IPS-NIHi7 (cell line): ENCODE results near the gene C1orf167.

ENCODE experiments used
- DNase-seq: peaks from one replicate; pipeline ENCODE4 v3.0.0; 2012; ENCODE audit warnings: mixed read lengths; ENCODE audit errors: extremely low spot score

The C1orf167 gene

DNA sequence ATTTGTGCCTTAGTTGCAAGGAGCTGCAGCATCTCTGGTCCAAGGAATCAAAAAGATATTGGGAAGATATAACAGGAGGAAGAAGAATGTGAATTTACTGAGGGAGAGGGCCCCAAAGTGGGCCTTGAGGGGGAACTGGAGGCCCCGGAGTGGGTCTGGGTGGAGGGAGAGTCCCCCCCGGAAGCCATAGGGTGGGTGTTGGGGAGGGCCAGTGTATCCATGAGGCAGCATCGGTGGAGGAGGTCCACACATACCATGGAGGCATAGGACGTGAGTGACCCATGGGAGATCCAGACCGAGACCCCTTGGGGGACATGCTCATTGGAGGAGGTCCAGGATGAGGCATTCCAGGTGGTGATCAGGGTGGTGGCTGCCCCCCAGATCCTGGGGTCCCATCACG, 708 bp upstream of the C1orf167 start:
- DNase-seq, result no peak

GRCh38 chr1:11764115-11764514, 2.1 kb downstream of the C1orf167 start:
- DNase-seq, result no peak

DNA sequence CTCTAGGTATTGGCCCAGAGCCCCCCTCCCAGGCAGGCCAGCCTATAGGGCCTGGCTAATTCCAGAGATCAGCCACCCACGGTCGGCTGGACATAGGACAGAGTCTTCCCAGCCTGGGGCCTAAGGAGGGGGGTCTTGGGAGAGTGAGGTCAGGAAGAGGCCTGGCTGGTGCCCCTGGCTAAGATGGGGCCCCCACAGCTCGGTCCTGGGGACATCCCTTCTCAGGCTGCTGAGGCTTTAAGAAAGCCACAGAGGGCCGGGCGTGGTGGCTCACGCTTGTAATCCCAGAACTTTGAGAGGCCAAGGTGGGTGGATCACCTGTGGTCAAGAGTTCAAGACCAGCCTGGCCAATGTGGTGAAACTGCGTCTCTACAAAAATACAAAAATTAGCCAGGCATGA, 2.5 kb downstream of the C1orf167 start:
- no peak for DNase-seq

- no peak for DNase-seq
Measured at GRCh38 chr1:11765661-11766428, 3.9 kb downstream of the C1orf167 start.

DNA sequence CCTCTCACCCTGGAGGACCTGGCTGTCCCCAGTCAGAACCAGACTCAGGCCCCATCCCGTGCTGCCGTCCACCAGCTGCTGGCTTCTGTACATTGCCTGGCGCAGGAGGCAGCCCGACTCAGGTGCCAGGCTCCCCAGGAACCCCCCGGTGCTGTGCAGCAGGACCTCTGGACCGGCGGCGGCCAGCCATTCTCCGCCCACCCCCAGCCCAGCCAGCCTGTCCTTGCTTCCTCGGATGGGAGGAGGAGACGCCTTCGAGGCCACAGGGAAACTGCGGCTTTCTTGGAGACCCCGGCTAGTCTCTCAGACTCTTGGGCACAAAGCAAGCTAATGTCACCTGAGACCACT, 4.4 kb downstream of the C1orf167 start:
- no peak for DNase-seq

GRCh38 chr1:11767922-11768704, 6.1 kb downstream of the C1orf167 start:
- no peak for DNase-seq

- DNase-seq, result no peak
Measured at GRCh38 chr1:11768821-11769220, 6.8 kb downstream of the C1orf167 start.

DNA sequence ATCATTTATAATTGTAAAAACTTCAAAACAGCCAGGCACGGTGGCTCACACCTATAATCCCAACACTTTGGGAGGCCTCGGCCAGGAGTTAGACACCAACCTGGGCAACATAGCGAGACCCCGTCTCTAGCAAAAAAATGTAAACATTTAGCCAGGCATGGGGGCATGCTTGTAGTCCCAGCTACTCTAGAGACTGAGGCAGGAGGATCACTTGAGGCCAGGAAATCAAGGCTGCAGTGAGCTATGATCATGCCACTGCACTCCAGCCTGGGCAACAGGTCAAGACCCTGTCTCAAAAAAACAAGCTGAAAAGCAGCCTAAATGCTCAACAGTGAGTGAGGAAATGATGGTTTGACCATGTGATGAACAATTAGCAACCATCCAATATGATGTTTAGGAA, 7.3 kb downstream of the C1orf167 start:
- DNase-seq, result no peak

DNA sequence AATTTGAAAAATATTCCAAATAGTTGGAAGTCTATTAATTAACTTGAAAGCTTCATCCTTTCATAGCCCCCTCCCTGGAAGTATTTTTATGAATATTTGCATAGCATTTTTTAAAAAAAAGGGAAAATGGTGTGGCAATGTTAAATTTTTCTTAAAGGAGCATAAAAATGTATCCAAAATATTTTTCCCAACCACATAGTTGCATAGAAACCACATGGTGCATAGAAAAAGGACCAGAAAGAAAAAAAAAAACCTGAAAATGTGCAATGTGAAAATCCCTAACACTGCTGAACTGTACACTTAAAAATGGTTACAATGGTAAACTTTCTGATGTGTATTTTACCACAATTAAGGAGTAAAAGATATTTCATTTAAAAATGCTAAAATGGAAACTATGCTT, 8.0 kb downstream of the C1orf167 start:
- no peak for DNase-seq

GRCh38 chr1:11771481-11772043, 9.6 kb downstream of the C1orf167 start:
- DNase-seq, result no peak

DNA sequence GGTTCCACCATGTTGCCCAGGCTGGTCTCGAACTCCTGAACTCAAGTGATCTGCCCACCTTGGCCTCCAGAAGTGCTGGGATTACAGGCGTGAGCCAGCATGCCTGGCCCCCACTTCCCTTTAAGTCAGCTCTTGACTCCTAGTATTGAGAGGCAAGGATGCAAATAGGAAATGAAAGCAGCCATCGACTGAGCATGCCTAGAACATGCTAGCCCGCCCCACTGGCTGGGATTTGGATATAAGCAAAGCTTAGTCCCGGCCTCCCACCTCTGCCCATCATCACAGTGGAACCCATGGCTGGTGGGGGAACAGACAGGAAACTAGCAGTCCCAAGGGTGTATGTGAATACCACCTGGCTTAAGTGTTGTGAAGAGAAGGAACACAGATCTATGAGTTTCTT, 10.5 kb downstream of the C1orf167 start:
- no peak for DNase-seq

DNA sequence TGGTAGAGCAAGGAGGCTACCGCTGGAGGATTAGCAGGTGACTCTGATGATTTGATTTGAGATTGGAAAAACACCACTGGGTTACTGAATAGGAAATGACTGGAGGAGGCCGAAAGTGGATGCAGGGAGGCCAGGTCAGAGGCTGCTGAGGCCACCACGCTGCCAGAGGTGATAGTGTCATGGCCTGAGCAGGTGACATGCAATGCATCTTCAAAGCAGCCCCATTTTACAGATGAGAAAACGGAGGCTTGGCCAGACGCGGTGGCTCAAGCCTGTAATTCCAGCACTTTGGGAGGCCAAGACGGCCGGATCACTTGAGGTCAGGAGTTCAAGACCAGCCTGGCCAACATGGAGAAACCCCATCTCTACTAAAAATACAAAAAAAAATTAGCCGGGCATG, 12.8 kb downstream of the C1orf167 start:
- DNase-seq, result no peak

GRCh38 chr1:11777658-11778322, 15.8 kb downstream of the C1orf167 start:
- DNase-seq, result no peak

DNA sequence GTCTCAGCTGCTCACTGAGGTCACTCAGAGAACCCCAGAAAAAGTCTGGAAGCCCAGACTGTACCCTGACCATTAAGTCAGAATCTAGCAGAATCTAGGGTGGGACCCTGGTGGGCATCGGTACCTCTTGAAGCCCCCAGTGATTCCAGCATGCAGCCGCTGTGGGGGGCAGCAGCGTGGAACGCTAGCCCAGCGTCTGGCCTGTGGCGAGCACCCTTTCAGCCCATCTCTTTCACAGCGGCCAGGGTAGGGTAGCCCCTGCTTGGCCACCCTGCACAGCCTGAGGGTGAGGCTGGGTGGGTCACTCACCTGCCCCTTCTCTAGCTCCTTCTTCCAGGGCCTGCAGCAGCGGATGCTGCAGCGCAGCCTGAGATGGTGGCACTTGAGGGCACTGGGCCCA, 16.3 kb downstream of the C1orf167 start:
- no peak for DNase-seq

DNA sequence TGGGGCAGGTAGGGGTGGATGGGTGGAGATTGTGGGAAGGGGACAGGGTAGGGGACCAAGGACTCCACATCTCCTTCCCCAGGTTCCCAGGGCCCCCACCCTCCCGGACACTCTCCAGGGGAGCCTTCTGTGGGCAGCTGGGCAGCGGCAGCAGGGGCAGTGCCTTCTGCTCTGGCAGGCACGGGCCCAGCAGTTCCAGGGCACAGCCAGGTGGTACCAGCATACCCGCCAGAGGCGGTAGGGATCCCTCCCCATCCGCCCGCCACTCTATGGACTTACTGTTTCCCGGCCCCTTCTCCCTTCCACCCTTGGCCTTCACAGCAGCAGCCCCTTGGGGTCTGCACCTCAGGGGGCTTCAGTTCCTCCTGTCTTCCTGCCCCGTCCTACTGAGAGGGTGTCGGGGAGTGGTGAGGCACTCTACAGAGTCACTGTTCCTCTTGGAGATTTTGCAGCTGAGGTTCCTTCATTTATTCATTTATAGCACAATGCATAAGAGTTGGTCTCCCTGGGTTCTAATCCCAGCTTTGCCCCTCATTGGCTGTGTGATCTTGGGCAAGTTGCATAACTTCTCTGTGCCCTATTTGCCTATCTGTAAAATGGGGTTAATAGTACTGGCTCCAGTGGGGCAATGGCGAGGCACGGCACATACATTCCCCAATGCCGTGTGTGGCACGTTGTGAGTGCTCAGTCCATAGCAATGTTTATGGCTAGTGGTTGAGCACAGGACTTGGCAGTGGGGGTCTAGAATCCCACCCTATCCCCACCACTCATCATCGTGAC, 17.0 kb downstream of the C1orf167 start:
- DNase-seq, result no peak

GRCh38 chr1:11779715-11780379, 17.9 kb downstream of the C1orf167 start:
- DNase-seq, result no peak

DNA sequence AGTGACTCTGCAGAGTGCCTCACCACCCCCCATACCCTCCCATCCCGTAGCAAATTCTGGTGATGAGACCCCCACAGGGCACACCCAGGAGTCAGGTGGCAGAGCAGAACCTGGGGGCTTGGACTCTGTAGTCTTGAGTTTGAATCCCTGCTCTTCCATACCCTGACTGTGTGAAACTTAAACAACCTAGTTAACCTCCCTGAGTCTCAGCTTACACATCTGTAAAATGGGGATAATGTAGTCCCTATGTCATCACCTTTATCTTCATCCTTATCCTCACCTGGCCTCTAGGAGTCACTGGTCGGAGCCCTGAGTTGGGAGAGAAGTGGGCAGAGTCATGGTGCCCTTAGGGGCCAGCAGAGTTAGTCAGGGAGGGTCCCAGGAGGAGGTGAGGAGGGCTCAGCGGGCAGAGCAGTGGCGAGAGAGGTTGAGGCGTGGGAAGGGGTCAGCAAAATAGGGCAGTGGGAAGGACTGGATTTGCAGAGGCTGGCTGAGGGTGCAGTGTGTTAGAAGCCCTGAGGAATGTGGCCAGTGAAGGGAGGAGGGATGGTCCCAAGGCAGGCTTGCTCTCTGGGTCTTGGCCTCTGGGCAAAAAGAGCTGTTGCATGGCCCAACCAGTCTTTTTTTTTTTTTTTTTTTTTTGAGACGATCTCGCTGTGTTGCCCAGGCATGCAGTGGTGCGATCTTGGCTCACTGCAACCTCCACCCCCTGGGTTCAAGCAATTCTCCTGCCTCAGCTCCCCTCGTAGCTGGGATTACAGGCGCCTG, 18.6 kb downstream of the C1orf167 start:
- no peak for DNase-seq

GRCh38 chr1:11781297-11781696, 19.3 kb downstream of the C1orf167 start:
- no peak for DNase-seq

GRCh38 chr1:11782127-11782708, 20.2 kb downstream of the C1orf167 start:
- DNase-seq, result no peak

DNA sequence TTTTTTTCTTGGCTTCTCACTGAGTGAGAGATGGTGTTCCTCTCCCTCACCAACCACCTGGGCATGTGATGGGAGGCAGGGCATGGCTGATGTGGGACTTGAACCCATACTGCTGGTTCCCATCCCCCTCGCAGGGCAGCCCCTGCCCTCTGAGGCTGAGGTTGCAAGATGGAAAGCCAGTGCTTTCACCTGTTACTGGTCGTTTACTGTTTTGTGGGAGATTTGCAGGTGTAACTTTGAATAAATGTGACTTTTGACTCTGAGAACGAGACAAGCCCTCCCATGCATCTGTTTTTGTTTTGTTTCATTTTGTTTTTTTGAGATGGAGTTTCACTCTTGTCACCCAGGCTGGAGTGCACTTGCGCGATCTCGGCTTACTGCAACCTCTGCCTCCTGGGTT, 21.6 kb downstream of the C1orf167 start:
- no peak for DNase-seq
